ENCODE measurements around the gene PLAAT4. TPM values are rescaled to one million over a fixed set of nuclear protein-coding genes. Genes with fewer than 3 reads are reported as not detected.

Gene PLAAT4
- total and polyA plus RNA-seq, 2 experiments from 2014 or later: 0.69 to 4.6 TPM

GRCh38 chr11:63560506-63561180 is 24.0 kb downstream of the PLAAT4 start (continued):
- no peak for TF ChIP-seq ZNF462 (CRISPR knock-in tag; IDR thresholded peaks at IDR 0.05)

GRCh38 chr11:63563201-63564055 is 26.8 kb downstream of the PLAAT4 start, which contains the start of gene PLAAT2:
Gene PLAAT2 (minus strand): TSS chr11:63563379. CDS start chr11:63563324, 55 bp downstream.
- H2AFZ ChIP-seq: no peak within 1 kb of the TSS
- no peak within 1 kb of the TSS for H3K27ac ChIP-seq (ENCODE audit: low read depth)
- no peaks in the 10 kb centered on the region for H3K36me3 Mint-ChIP-seq (ENCODE audit: low read depth)
- peaks cover 14% of the 10 kb centered on the region for H3K9me2 ChIP-seq (ENCODE audit: insufficient read depth)
- H3K27me3 Mint-ChIP-seq (ENCODE audit: insufficient read depth, low read depth, poor library complexity): peaks cover 3% of the 10 kb centered on the region
- TF ChIP-seq POLR2AphosphoS5 (IDR thresholded peaks at IDR 0.05; ENCODE audit: low read depth) (no peak), ZNF114 (CRISPR knock-in tag; IDR thresholded peaks at IDR 0.05) (no peak), STAT1 (IDR thresholded peaks at IDR 0.05; ENCODE audit: unreplicated experiment) (no peak), CTCF (conservative IDR thresholded peaks at IDR 0.05; ENCODE audit: low read depth in 2 of 2) (no peak), JUNB (IDR thresholded peaks at IDR 0.05; ENCODE audit: unreplicated experiment) (no peak), EZH2 (IDR thresholded peaks at IDR 0.05; ENCODE audit: low read depth, unreplicated experiment) (no peak)
- H4K20me1 ChIP-seq (replicated peaks; ENCODE audit: insufficient read depth): no peaks in the 10 kb centered on the region
- H3K4me2 ChIP-seq: no peak within 1 kb of the TSS
- DNase-seq (ENCODE audit: low spot score) (no peak), ATAC-seq (no peak)
- H3F3A ChIP-seq (replicated peaks; ENCODE audit: low read depth): no peaks in the 10 kb centered on the region
- no peak within 1 kb of the TSS for H3K4me3 Mint-ChIP-seq
- no peaks in the 10 kb centered on the region for H3K36me3 ChIP-seq (ENCODE audit: insufficient read depth)
- no peak within 1 kb of the TSS for H3K4me3 ChIP-seq
- H3K27ac Mint-ChIP-seq: no peak within 1 kb of the TSS
- no peaks in the 10 kb centered on the region for H3K27me3 ChIP-seq (ENCODE audit: insufficient read depth)
- H3K4me1 ChIP-seq (ENCODE audit: insufficient read depth): peaks cover 12% of the 10 kb centered on the region
- no peaks in the 10 kb centered on the region for H3K9me3 Mint-ChIP-seq
- H3K79me2 ChIP-seq (replicated peaks; ENCODE audit: insufficient read depth): no peaks in the 10 kb centered on the region
- peaks cover 17% of the 10 kb centered on the region; the same call in 2 of the 3 replicates for H3K4me1 Mint-ChIP-seq
